HG03457 (cell line): Measurements from ENCODE around the gene GH1.

ENCODE experiments used
- ATAC-seq: cut with Tn5 transposase; IDR thresholded peaks from one replicate; pipeline ENCODE4 v1.9.1; 2021; ENCODE audit warnings: moderate number of reproducible peaks; ENCODE audit not compliant: unreplicated experiment

The GH1 gene

DNA sequence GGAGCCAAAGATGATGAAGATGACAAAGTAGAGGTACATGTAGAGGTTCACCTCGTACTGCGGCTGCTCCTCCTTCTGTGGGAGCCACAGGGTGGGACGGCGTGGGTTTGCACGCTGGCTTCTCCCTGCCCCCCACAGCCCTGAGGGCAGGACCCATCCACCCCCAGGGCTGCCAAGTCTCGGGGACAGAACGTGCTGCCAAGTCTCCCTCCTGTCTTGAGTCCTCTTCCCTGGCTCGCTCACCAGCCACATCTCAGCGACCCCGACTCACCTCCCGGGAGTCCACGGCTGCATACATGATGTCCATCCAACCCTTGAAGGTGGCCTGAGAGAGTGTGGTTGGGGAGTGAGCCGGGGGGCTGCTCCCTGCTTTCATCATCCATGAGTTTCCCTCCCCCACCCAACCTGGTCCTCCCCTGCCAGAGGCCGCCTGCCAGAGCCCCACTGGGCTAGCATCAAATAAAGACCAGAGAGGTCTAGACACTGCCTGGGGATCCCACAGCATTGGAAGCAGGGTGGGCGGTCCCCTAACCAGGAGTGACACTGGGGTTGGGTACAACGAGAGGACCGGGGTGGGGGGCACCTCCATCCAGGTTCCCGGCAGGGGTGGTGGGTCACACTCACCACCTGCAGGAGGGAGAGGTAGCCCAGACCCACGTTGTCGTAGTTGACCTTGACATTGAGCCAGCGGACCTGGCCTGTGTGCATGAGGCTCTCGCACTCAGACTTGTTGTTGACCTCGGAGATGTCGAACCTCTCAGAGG is 26.3 kb upstream of the GH1 start:
- ATAC-seq: no peak

DNA sequence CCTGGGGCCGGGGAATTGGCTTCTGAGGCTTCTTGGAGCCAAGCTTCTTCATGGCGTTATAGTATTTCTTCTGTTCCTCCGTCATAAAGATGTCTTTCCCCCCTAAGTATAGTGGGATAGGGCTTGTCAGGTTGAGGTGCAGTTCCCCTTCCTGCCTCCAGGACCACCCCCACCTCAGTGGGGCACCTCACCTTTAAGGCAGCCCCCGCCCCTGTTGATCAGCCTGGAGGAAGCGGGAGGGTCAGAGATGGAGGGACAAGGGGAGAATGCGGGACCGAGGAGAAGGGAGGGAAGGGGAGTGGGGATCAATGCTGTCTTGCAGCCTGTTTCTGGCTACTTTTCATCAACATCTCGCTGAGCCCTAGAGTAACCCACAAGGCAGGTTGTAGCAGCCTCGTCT is 25.1 kb upstream of the GH1 start:
- ATAC-seq: no peak

DNA sequence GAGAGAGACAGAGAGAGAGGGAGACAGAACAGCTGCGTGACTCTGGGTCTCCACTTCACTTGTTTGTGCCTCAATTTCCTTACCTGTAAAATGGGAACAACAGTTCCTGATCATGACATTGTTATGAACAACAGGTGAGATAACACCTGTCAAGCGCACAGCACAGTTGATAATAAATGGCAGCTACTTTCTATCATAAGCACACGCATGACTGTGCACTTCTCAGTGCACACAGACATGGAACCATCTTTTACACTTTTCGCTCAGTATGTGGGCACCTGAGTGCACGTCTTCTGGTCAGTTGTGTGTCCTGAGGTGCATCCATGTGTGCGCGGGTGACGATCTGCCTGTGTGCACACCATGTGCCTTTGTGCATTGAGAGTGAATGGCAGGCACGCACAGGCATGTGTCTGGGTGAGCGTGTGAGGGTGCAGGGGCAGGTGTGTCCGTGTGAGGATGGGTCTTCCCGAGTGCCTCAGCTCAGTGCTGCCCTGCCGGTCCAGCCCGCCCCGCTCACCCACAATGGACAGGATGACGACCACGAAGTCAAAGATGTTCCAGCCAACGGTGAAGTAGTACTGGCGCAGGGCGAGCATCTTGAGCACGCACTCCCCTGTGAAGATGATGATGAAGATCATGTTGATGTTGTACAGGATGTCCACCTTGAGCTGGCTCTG is 23.8 kb upstream of the GH1 start:
- no peak for ATAC-seq

DNA sequence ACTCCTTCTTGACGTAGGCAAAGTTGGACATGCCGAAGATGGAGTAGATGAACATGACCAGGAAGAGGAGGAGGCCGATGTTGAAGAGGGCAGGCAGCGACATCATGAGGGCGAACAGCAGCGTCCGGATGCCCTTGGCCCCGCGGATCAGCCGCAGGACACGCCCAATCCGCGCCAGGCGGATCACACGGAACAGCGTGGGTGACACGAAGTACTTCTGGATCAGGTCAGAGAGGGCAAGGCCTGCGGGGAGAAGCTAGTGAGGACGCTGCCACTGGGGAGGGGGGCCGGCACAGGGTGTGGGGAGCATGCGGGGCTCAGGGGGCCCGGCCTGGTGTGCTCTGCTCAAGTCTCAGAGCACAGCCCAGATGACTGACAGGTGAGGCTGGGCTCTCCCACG is 23.1 kb upstream of the GH1 start:
- ATAC-seq: no peak

DNA sequence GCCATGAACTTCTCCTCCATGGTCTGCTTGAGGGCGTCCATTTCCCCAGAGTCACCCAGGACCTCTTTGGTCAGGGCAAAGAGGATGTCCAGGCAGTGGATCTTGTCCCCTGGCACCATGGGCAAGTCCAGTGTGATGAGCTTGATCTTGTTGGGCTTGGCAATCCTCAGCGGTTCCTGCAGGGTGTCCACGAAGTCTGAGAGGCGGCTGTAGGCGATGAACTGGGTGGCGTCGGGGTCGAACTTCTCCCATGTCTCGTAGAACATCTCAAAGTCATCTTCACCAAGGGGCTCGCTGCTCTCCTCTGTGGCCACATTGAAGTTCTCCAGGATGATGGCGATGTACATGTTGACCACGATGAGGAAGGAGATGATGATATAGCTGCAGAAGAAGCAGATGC is 22.5 kb upstream of the GH1 start:
- ATAC-seq: no peak

DNA sequence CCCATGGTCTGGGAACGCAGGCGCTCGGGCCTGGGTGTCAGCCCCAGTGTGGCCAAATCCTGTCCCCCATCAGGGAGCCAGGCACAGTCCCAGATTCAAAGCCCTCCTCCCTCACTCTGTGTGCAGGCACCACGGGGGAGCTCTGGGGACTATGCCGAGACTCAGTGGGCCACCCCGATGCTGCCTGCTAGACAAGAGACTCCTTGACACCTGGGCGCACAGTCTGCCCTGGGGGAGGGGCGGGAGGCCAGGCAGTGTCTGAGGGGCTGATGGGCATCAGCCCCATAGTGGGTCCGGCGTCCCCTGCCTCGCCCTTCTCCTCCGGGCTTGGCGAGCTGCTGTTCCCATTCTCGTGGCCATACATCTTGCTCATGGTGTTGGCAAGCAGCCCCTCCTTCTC is 21.9 kb upstream of the GH1 start:
- no peak for ATAC-seq

DNA sequence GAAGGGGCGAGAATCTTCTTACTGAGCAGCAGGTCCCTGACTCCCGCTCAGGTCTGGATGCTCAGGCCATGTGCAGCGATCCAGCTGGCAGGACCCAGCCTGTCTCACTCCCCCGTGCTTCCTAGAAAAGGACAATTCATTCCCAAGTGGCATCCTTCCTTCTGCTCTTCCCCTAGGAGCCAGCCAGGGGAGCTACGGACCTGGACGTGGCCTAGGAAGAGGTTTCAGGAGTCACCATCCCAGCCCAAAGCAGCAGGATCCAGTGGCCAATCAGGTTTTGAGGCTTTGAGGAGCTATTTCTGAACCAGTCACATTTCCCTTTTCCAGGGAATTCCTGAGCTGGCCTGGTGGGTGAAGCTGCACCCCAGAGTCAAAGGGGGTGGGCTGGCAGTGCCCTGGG is 21.2 kb upstream of the GH1 start:
- ATAC-seq: no peak

DNA sequence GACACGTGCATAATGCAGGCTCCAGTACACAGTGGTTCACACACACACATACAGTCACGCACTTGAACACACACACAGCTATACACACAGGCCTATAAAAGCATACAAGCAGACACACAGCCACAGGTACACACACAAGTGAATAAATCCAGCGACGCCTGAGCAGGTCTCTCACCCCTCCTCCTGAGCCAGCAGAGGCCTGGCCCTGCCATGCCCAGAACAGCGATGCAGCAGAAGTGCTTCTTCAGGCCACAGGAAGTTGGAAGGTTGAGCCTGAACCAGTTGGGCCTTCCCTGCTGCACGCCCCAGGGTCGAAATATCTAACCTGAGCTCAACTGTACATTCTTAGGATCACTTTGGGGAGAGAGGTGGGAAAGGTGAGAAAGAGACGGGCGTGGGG is 20.8 kb upstream of the GH1 start:
- ATAC-seq: no peak

DNA sequence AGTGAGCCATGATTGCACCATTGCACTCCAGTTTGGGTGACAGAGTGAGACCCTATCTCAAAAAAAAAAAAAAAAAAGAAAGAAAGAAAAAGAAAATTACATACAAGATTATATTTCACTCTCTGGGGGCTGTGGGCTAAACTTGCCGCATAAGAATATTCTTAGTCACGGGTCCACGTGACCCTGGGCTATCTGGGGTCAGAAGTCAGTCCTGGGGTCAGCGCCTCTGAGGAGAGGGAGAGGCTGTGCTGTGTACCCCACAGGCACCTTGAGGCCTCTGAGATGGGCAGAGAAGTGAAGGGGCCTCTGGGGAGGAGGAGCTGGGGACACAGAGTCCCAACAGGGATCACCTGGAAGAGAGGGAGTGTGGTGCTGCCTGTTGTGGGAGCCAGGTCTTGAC is 19.3 kb upstream of the GH1 start:
- no peak for ATAC-seq

DNA sequence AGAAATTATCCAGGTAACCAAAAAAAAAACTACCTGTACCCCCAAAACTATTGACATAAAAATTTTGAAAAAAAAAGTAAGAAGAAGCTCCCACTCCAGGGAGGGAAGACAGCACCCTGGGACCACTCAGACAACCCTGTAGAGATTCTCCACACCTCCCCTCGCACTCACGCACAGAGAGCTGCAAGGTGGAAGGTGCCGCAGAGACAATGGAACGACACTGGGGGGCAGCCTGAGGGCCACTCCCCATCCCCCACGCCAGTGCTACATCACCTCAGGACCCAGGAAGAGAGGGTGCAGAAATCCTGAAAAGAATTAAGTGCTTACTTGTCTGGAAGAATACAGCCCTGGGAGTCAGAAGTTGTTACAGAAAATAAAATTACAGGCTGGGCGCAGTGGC is 18.7 kb upstream of the GH1 start:
- no peak for ATAC-seq

DNA sequence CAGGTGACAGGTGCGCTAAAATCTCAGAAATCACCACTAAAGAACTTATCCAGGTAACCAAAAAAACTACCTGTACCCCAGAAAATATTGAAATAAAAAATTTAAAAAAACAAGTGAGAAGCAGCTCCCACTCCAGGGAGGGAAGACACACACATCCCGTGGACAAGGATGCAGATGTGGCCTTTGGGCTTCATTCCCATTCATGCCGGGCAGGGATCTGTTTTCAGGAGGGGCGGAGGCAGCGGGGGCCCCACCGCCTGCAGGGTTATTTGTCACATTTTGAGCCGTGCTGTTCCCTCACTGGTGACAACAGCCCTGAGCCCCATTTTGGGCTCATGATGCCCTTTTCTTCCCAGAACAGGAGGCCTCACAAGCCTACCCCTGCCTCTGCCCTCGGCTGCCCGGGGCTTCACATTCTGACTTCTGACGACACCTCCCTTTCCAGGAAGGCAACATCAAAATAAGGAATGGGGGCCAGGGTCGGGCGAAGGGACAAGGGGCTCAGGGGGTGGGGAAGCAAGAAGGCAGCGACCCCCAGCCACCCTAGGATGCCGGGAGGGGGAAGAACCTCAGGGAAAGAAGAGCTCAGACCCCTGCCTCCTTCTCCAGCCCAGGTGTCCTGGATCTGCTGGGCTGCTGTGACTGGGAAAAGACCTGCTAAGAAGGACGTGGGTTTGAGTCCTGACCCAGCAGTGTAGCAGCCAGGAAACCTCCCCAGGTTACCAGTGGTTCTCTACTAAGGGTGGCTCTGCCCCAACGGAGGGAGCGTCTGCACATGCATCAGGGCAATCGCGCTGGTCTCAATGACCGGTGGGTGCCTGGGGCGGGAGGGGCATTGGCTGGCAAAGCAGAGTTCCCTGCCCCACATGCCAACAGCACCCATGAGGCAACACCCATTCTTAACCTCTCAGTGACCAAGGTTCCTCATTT is 15.8 kb upstream of the GH1 start:
- no peak for ATAC-seq

DNA sequence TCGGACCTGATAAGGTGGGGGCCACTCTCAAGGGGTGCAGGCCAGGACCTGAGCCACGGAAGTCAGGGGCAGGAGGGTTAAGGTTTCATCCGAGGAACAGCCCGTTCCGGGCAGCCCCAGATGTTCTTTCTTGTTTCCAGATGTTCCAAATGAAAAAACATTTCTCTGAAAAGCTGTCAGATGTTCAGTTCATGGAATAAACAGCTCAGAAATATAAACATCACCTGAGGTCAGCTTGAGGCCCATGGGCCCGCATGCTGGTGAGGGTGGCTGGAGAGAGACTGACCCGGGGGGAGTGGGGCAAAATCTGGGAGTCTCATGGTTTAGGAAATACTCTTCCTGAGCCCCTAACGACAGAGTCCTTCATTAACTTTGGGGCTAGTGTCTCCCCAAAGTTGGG is 15.0 kb upstream of the GH1 start:
- ATAC-seq: no peak

DNA sequence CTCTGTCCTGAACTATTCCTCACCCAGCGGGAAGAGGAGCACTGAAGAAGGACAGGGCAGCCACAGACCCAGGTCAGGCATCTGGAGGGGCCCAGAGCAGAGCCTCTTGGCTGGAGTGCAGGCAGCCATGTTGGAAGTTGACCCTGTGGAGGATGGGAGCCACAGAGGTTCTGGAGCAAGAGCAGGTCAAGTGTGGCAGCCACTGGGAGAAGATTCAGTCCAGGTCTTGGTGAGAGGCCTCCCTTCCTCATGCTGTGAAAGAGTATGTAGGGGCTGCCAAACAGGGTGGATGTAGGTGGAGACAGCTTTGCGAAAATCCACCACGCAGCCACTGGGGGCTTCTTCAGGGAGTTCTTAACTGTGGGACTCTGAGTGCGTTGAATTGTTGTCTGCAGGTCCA is 14.1 kb upstream of the GH1 start:
- ATAC-seq: no peak

DNA sequence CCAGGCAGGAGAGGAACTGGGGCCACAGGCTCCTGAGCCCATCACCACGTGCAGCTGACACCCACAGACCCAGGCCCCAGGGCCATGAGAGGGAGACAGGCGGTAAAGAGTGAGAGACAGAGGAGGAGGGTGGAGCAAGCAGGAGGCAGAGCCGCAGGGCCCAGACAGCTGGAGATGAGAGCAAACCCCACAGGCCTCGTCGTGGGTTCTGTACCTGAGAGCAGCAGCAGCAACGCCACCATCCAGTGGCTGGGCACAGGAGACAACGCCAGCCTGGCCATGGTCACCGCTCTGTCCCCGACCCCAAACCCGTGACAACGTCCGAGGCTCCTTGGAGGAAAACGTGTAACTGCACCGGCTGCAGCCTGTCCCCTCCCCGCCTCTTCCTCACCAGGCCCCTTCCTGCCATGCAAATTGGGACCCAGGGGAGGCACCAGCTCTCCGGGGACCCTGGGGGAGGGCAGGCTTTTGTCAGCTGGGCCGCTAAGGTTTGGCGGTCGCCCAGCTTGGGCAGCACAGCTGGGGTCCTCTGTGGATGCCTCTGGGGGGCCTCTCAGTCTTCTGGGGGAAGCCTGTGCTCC is 13.4 kb upstream of the GH1 start, which contains the start of gene CD79B:
TSS of gene CD79B (minus strand) at position 351 of the 581 bp plus-strand sequence. CDS start at position 281, 70 bp downstream.
- ATAC-seq: peak; percentile 61

DNA sequence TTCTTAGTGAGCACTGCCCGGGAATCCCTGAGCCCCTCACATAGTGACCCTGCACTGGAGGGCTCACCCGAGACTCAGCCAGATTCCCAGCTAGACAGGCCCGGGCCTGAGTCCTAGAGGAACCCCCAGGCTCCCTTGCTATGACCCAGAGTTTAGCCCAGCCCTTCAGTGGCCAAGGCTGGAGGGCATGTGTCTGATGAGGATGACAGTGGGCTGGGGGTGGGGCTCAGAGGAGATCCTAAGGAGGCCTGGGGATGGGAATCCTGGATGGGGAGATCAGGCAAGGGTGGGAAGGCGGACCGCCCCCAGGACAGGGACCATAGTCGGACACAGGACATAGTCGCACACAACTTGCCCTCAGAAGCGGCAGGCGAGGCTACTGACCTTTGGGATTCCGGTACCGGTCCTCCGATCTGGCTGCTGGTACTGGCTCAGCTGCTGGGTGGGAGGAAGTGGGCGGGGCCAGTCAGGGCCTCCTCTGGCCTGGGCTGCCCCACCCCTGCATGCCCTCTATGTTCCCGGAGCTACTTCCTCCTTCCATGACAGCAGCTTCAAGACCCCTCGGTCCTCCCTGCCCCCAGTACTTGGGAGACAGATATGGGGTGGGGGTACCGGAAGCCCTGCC is 12.4 kb upstream of the GH1 start:
- ATAC-seq: no peak

DNA sequence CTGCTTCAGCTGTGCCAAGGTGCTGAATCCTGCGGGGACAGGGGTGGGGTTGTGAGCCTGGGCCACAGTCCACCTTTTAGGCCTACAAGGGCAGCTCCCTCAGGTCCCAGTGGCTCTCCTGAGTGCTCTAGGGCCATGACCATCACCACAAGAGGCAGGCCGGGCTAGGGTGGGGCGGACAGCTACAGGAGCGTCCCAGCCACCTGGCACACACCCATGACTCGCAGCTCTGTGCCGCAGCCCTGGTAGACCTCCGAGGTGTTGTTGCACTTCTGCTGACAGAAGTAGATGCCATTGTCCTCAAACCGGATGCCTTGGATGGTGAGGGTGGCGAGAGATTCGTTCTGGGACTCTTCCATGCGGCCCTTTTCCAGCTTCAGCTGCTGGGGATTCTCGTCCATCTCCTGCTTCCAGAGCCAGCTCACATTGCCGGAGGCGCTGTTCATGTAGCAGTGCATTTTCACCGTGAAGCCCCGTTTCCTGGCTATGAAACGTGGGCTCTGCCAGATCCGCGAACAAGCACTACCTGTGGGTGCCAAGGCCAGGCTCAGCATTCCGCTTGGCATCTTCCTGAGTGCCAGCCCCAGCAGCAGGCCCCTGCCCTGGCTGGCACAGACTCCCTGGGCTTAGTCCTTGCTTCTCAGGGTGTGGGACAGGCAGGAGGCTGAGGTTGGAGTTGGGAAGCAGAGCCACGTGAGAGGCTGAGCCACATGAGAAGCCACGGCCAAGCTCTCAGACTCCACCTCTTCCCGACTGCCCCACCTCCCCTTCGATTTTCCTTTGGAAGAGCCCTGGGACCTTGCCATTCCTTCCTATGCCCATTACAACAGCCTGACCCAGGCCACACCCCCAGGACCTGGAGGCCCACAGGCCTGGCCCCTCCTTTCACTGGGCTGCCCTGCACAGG is 11.5 kb upstream of the GH1 start:
- ATAC-seq: no peak

DNA sequence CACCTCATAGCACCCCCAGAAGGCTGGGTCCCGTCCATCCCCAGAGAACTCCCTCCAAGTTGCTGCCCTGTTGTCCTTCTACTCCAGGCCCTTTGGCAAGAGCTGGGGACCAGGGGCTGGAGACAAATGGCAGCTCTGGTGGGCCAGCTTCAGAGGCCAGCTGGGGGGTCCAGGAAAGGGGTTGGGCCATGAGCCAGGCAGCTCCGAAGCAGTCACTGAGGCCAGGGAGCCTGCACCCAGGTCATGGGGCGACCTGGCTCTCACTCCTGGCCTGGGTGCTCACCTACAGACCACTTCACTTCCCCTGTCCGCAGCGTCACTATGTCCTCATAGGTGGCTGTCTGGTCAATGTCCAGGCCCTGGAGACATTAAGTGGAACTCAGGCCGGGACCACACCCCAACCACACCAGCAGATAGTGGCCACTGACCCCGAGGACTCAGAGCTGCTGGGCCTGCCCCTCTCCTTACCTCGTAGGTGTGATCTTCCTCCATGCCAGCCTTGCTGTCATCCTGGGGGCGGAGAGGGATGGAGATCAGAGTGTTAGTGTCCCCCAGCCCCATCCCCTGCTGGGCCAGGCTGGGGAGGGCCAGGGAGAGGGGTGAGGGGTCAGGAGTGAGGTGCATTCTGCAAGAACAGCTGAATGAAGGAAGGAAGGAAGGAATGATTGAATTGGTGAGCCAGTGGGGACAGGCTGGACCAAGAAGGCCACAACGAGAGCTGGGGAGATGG is 10.5 kb upstream of the GH1 start:
- ATAC-seq: no peak

DNA sequence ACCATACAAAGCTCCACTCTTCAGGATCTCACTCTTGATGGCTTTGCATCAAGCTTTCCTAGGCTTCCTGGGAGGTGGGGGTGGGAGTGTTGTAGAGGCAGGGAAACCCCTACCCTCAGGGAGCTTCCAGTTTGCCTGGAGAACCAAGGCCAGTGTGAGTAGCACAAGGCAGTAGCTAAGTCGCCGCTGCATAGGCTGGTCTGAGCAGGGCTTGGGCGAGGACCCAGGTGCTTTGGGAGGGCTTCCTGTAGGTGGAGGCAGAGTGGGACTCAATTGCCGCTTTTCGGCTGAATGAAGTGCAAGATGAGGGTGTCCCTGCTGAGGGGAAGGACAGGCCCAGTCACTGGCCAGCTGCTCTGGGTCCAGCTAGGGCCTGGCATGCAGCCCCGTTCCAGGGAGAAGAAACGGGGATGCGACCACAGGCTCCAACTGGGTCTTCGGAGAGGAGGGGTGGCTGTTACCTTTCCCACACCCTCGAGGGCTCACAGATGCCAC is 9.6 kb upstream of the GH1 start:
- ATAC-seq: no peak
